Measurements from ENCODE around the gene TTLL7.
"Not testable (repeated sequence)": the region's sequence is repeated elsewhere in the genome, so short reads cannot be mapped to it uniquely, and the experiment has no call there.

The TTLL7 gene

DNA sequence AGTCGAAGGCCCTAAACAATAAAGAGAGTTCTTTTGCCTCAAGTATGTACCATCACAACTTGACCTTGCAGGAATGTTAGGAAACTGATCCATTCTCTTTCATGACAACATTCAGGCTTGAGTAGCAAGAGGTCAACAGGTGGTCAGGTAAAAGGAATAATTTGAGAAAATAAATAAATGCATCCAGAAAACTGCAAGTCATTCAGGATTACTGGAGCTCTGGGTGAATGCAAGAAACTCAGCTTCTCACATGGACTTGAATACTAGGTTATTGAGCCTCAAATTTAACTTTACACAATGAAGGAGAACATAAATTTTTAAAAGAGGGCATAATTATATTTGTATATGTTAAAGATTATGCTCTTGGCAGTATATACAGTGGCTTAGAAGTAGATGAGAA, 76.5 kb downstream of the TTLL7 start:
- TF ChIP-seq, protein P1, sequence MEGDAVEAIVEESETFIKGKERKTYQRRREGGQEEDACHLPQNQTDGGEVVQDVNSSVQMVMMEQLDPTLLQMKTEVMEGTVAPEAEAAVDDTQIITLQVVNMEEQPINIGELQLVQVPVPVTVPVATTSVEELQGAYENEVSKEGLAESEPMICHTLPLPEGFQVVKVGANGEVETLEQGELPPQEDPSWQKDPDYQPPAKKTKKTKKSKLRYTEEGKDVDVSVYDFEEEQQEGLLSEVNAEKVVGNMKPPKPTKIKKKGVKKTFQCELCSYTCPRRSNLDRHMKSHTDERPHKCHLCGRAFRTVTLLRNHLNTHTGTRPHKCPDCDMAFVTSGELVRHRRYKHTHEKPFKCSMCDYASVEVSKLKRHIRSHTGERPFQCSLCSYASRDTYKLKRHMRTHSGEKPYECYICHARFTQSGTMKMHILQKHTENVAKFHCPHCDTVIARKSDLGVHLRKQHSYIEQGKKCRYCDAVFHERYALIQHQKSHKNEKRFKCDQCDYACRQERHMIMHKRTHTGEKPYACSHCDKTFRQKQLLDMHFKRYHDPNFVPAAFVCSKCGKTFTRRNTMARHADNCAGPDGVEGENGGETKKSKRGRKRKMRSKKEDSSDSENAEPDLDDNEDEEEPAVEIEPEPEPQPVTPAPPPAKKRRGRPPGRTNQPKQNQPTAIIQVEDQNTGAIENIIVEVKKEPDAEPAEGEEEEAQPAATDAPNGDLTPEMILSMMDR (IDR thresholded peaks at IDR 0.05; ENCODE audit: low read depth, low read length), result no peak
- no peak for DNase-seq (ENCODE audit: extremely low read depth, low read depth)

GRCh38 chr1:83920320-83920719, 78.6 kb downstream of the TTLL7 start:
- TF ChIP-seq, protein P1 (IDR thresholded peaks at IDR 0.05; ENCODE audit: low read depth, low read length), result no peak
- no peak for DNase-seq (ENCODE audit: extremely low read depth, low read depth)

DNA sequence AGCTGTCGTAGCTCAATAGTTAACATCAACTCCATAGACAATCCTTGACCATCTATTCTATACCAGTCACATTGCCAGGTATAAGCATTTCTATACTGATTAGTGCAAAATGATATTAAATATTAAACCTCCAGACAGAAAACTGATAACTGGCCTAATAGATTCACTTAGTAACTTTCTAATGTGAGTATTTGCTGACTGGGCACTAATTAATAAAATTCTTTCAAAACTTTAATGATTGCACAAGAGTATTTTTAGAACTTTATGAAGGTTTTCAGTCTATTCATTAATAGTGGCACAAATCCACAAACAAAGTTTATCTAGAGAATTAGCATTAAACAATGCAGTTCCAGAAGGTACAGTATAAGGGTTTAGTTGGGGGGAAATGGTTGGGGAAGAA, 79.1 kb downstream of the TTLL7 start:
- TF ChIP-seq, protein P1 (IDR thresholded peaks at IDR 0.05; ENCODE audit: low read depth, low read length), result no peak
- DNase-seq (ENCODE audit: extremely low read depth, low read depth), result no peak

GRCh38 chr1:83918688-83919285, 80.1 kb downstream of the TTLL7 start:
- TF ChIP-seq, protein P1 (IDR thresholded peaks at IDR 0.05; ENCODE audit: low read depth, low read length), result no peak
- no peak for DNase-seq (ENCODE audit: extremely low read depth, low read depth)

- DNase-seq (ENCODE audit: extremely low read depth, low read depth), result no peak
- TF ChIP-seq, protein P1 (IDR thresholded peaks at IDR 0.05; ENCODE audit: low read depth, low read length), result no peak
These were observed 81.0 kb downstream of the TTLL7 start for GRCh38 chr1:83917959-83918358.

- not testable (repeated sequence) for DNase-seq (ENCODE audit: extremely low read depth, low read depth)
These were observed 82.8 kb downstream of the TTLL7 start for GRCh38 chr1:83916094-83916493.

- TF ChIP-seq, protein P1 (IDR thresholded peaks at IDR 0.05; ENCODE audit: low read depth, low read length), result no peak
- no peak for DNase-seq (ENCODE audit: extremely low read depth, low read depth)
These were observed 86.1 kb downstream of the TTLL7 start for GRCh38 chr1:83912876-83913275.

- TF ChIP-seq, protein P1 (IDR thresholded peaks at IDR 0.05; ENCODE audit: low read depth, low read length), result no peak
These were observed 88.5 kb downstream of the TTLL7 start for GRCh38 chr1:83910461-83910860.

More at GRCh38 chr1:83910461-83910860, 88.5 kb downstream of the TTLL7 start:
- no peak for DNase-seq (ENCODE audit: extremely low read depth, low read depth)

Measured in AG09319 (cell line).